H1 (cell line): ENCODE results near the gene CCSER2. TPM values are rescaled to one million over a fixed set of nuclear protein-coding genes. Genes with fewer than 3 reads are reported as not detected.

ENCODE experiments used
- CTCF ChIA-PET: fragments of 300-600 bp; sonication (Branson Sonifier 250); formaldehyde crosslinking; loops from one replicate; lab custom pipeline; 2021; ENCODE audit not compliant: partially characterized antibody; lab: Charles Lee
- POLR2A ChIA-PET: fragments of 300-600 bp; sonication (Branson Sonifier 250); formaldehyde crosslinking; loops from one replicate; lab custom pipeline; 2021; ENCODE audit warnings: inconsistent platforms; ENCODE audit not compliant: partially characterized antibody; lab: Charles Lee
- DNase-seq, 2 experiments: peaks; one replicate each; pipeline versions ENCODE4 v3.0.0 to v3.0.0-alpha.2; 2010 to 2022; ENCODE audit warnings: low spot score in 2 of 2, low read depth in 1 of 2, mixed read lengths in 1 of 2
- FAIRE-seq: peaks from 2 replicates; lab custom pipeline; 2011; peaks lifted over from hg19 to GRCh38; lab: Jason Lieb, UNC
- H2AFZ ChIP-seq: 2 replicates; pipeline ENCODE4 v1.8.1; 2012; ENCODE audit warnings: low read length, inconsistent platforms
- H2AK5ac ChIP-seq: 2 replicates; pipeline ENCODE4 v1.6.1; 2013; ENCODE audit warnings: low read depth, low read length
- H2BK120ac ChIP-seq: replicated peaks from 2 replicates; pipeline ENCODE3; 2013; ENCODE audit warnings: low read depth, low read length, inconsistent platforms
- H2BK12ac ChIP-seq: 2 replicates; pipeline ENCODE4 v1.6.1; 2013; ENCODE audit warnings: low read depth, low read length
- H2BK15ac ChIP-seq: 2 replicates; pipeline ENCODE4 v1.6.1; 2013; ENCODE audit warnings: low read length
- H2BK20ac ChIP-seq: 2 replicates; pipeline ENCODE4 v1.6.1; 2013; ENCODE audit warnings: low read length
- H2BK5ac ChIP-seq: 2 replicates; pipeline ENCODE4 v1.6.1; 2013; ENCODE audit warnings: low read depth, low read length
- H3K14ac ChIP-seq: 2 replicates; pipeline ENCODE4 v1.6.1; 2013; ENCODE audit warnings: inconsistent platforms; ENCODE audit not compliant: insufficient read length
- H3K18ac ChIP-seq: 2 replicates; pipeline ENCODE4 v1.6.1; 2013; ENCODE audit warnings: low read length; ENCODE audit errors: extremely low read depth
- H3K23ac ChIP-seq: 2 replicates; pipeline ENCODE4 v1.6.1; 2013; ENCODE audit warnings: inconsistent platforms; ENCODE audit not compliant: insufficient read length
- H3K23me2 ChIP-seq: 2 replicates; pipeline ENCODE4 v1.6.1; 2013; ENCODE audit warnings: low read depth, low read length
- H3K27ac ChIP-seq: 2 replicates; pipeline ENCODE4 v1.6.1; 2011; ENCODE audit warnings: low read depth, low read length, inconsistent platforms
- H3K27me3 ChIP-seq, 4 experiments: replicated peaks in 1 of 4; 1 replicate in 1 of 4; 2 replicates in 3 of 4; pipeline versions ENCODE4 v1.6.1 to v1.8.1; 2011 to 2013; ENCODE audit warnings: low read length in 3 of 4, mild to moderate bottlenecking in 3 of 4, inconsistent platforms in 2 of 4, mixed read lengths in 2 of 4, moderate library complexity in 1 of 4; ENCODE audit not compliant: control insufficient read depth in 3 of 4, insufficient read depth in 3 of 4; ENCODE audit errors: extremely low read depth in 1 of 4
- H3K36me3 ChIP-seq, 4 experiments: 2 replicates each; pipeline versions ENCODE4 v1.6.1 to v1.8.1; 2011 to 2013; ENCODE audit warnings: mild to moderate bottlenecking in 4 of 4, low read length in 3 of 4, moderate library complexity in 2 of 4, control low read depth in 1 of 4, inconsistent platforms in 1 of 4; ENCODE audit not compliant: insufficient read depth in 4 of 4, control insufficient read depth in 2 of 4
- H3K4ac ChIP-seq: replicated peaks from 2 replicates; pipeline ENCODE3; 2013; ENCODE audit warnings: low read length, low read depth, mixed read lengths, inconsistent platforms; ENCODE audit not compliant: insufficient read length
- H3K4me1 ChIP-seq, 4 experiments: replicated peaks in 1 of 4; 1 replicate in 1 of 4; 2 replicates in 3 of 4; pipeline versions ENCODE4 v1.6.1 to v1.8.1; 2011 to 2013; ENCODE audit warnings: low read length in 3 of 4, inconsistent platforms in 2 of 4, mixed read lengths in 1 of 4; ENCODE audit not compliant: insufficient read depth in 4 of 4, control insufficient read depth in 3 of 4
- H3K4me2 ChIP-seq, 2 experiments: 2 replicates each; pipeline versions ENCODE4 v1.6.1 to v1.8.1; 2011 to 2013; ENCODE audit warnings: low read depth in 2 of 2, low read length in 2 of 2, control low read depth in 1 of 2, inconsistent platforms in 1 of 2, mild to moderate bottlenecking in 1 of 2; ENCODE audit not compliant: insufficient read depth in 1 of 2
- H3K4me3 ChIP-seq, 4 experiments: fragments of 200-600, 300-600 bp in 1 of 4; sonication (generic), shearing (Covaris generic), sonication (Bioruptor Twin) in 1 of 4; 2 replicates each; pipeline versions ENCODE4 v1.5.1 to v1.8.1; 2011 to 2016; ENCODE audit warnings: low read length in 4 of 4, low read depth in 3 of 4, control low read depth in 2 of 4, inconsistent platforms in 2 of 4, mild to moderate bottlenecking in 2 of 4, mixed read lengths in 1 of 4, moderate library complexity in 1 of 4; ENCODE audit not compliant: insufficient read depth in 2 of 4; ENCODE audit errors: extremely low read depth in 1 of 4
- H3K56ac ChIP-seq: replicated peaks from 2 replicates; pipeline ENCODE3; 2013; ENCODE audit warnings: low read depth, mild to moderate bottlenecking, mixed read lengths, low read length, inconsistent platforms; ENCODE audit not compliant: insufficient read length
- H3K79me1 ChIP-seq: 2 replicates; pipeline ENCODE4 v1.6.1; 2013; ENCODE audit warnings: low read depth, low read length, control low read depth
- H3K79me2 ChIP-seq, 2 experiments: 2 replicates each; pipeline versions ENCODE4 v1.6.1 to v1.8.1; 2012 to 2013; ENCODE audit warnings: low read length in 2 of 2, mild to moderate bottlenecking in 2 of 2, inconsistent platforms in 1 of 2; ENCODE audit not compliant: insufficient read depth in 2 of 2, control insufficient read depth in 1 of 2
- H3K9ac ChIP-seq, 4 experiments: replicated peaks in 1 of 4; 1 replicate in 1 of 4; 2 replicates in 3 of 4; pipeline versions ENCODE4 v1.6.1 to v1.8.1; 2011 to 2013; ENCODE audit warnings: low read depth in 3 of 4, low read length in 3 of 4, control low read depth in 2 of 4, mild to moderate bottlenecking in 2 of 4, moderate library complexity in 2 of 4, inconsistent platforms in 1 of 4; ENCODE audit errors: extremely low read depth in 1 of 4
- H3K9me3 ChIP-seq, 2 experiments: 2 replicates each; pipeline versions ENCODE4 v1.6.1 to v1.8.1; 2012 to 2013; ENCODE audit warnings: mild to moderate bottlenecking in 2 of 2, moderate library complexity in 2 of 2, control low read depth in 1 of 2, inconsistent platforms in 1 of 2, low read depth in 1 of 2, low read length in 1 of 2, mixed read lengths in 1 of 2; ENCODE audit not compliant: insufficient read depth in 2 of 2
- H4K20me1 ChIP-seq, 2 experiments: replicated peaks in 1 of 2; 2 replicates each; pipeline versions ENCODE3 to v1.8.1; 2011 to 2013; ENCODE audit warnings: inconsistent platforms in 2 of 2, low read length in 2 of 2, mild to moderate bottlenecking in 1 of 2; ENCODE audit not compliant: insufficient read depth in 2 of 2, control insufficient read depth in 1 of 2
- H4K5ac ChIP-seq: 2 replicates; pipeline ENCODE4 v1.6.1; 2013; ENCODE audit warnings: low read length, low read depth, mixed read lengths, inconsistent platforms; ENCODE audit not compliant: insufficient read length
- H4K8ac ChIP-seq: 2 replicates; pipeline ENCODE4 v1.8.0; 2013; ENCODE audit warnings: mild to moderate bottlenecking, moderate library complexity, low read length, inconsistent platforms; ENCODE audit not compliant: insufficient read depth; ENCODE audit errors: extremely low read depth
- H4K91ac ChIP-seq: replicated peaks from 2 replicates; pipeline ENCODE3; 2013; ENCODE audit warnings: low read length, mixed read lengths, inconsistent platforms; ENCODE audit not compliant: insufficient read length
- CTCF ChIP-seq, 3 experiments: IDR thresholded peaks; 1 replicate in 2 of 3; 2 replicates in 1 of 3; pipeline versions ENCODE4 v1.5.1 to v1.6.1; 2011; ENCODE audit warnings: low read length in 3 of 3, mild to moderate bottlenecking in 3 of 3, inconsistent platforms in 2 of 3, low read depth in 1 of 3, moderate library complexity in 1 of 3; ENCODE audit not compliant: insufficient read depth in 1 of 3; ENCODE audit errors: control extremely low read depth in 1 of 3
- RAD21 ChIP-seq, 2 experiments: IDR thresholded peaks in 1 of 2; conservative IDR thresholded peaks in 1 of 2; 2 replicates each; pipeline ENCODE4 v1.6.1; 2011; ENCODE audit warnings: low read depth in 2 of 2, low read length in 2 of 2, improper control_type of control experiment in 1 of 2, inconsistent platforms in 1 of 2, mild to moderate bottlenecking in 1 of 2, moderate library complexity in 1 of 2
- WGBS, 2 experiments: shearing (Covaris generic) in 1 of 2; methylation state at CpG; one replicate each; pipeline versions ENCODE4 v1.1.6 to v1.1.7; 2013 to 2015; ENCODE audit warnings: low lambda C conversion rate in 2 of 2, mixed read lengths in 2 of 2, inconsistent platforms in 1 of 2, low coverage in 1 of 2, missing lambda C conversion rate in 1 of 2; ENCODE audit not compliant: insufficient replicate concordance in 2 of 2, insufficient coverage in 1 of 2, insufficient read length in 1 of 2; ENCODE audit errors: extremely low coverage in 1 of 2, missing lambda C conversion rate in 1 of 2; 5-methylcytosine and 5-hydroxymethylcytosine counted together
- polyA plus RNA-seq, 7 experiments: library from polyadenylated mRNA; depleted of rRNA in 3 of 7; stranded (reverse) in 5 of 7; unstranded in 2 of 7; fragments of >200 nt in 5 of 7; fragments of 200-250 nt in 2 of 7; gene quantifications; 1 replicate in 5 of 7; 2 replicates in 1 of 7; 4 replicates in 1 of 7; pipeline versions ENCODE4 v1.2.1 to v1.2.3, GENCODE V29; 2011 to 2013; ENCODE audit warnings: missing spikeins in 2 of 7, mixed read lengths in 2 of 7
- total RNA-seq: library from RNA; stranded (reverse); fragmentation: NEBNext Ultra II Directional; extraction: Animal tissue kit (Norgen Biotek cat#: 25700); gene quantifications from 2 replicates; pipeline ENCODE4 v1.2.1, GENCODE V29; 2021
- TF ChIP-seq, protein P1 (sequence below): IDR thresholded peaks from 2 replicates; pipeline ENCODE4 v1.6.1; 2011; ENCODE audit warnings: low read depth, mild to moderate bottlenecking, low read length; ENCODE audit not compliant: insufficient read depth

Gene CCSER2
- total and polyA plus RNA-seq, 2 of the 8 experiments (the other 6 are each of a cell fraction or from before 2014, with no cell fraction given): 6.9 to 30.5 TPM

- 0 out of 2 replicates have a peak overlapping the region, but pooled peaks have one; percentile 11 for H2BK12ac ChIP-seq
- H2AFZ ChIP-seq: no peak overlapping the region
- peaks cover 7 to 14% of the 10 kb centered on the region in 2 experiments; a peak in 3 of 4 replicates for H3K9me3 ChIP-seq
- H3K79me1 ChIP-seq: no peaks in the 10 kb centered on the region
- H2BK5ac ChIP-seq: peak overlapping the region; percentile 27; the same call in 1 of the 2 replicates
- peaks cover 0 to 9% (median 4%) of the 10 kb centered on the region in 4 experiments; a peak in 3 of 7 replicates for H3K4me1 ChIP-seq
- no peak overlapping the region for H4K5ac ChIP-seq
- H3K27ac ChIP-seq: no peak overlapping the region
- no peak overlapping the region for H4K8ac ChIP-seq
- no peak overlapping the region for H3K4me3 ChIP-seq
- no peak overlapping the region for H2BK20ac ChIP-seq
- no peaks in the 10 kb centered on the region for H3K23me2 ChIP-seq
- CTCF ChIA-PET: interaction anchor here (0.6 to 2.7 kb wide), 9 partner anchors 8 to 223 kb away, joined by 3 to 19 read pairs (median 3); no protein-coding TSS in a partner anchor
- no peaks in the 10 kb centered on the region for H3K79me2 ChIP-seq
- H3K36me3 ChIP-seq: no peaks in the 10 kb centered on the region; a peak in 1 of 8 replicates
- no peak overlapping the region for H3K4ac ChIP-seq
- no peak overlapping the region for H3K23ac ChIP-seq
- TF ChIP-seq CTCF (IDR thresholded peaks at IDR 0.05; ENCODE audit: control extremely low read depth in 1 of 3, insufficient read depth in 1 of 3, low read depth in 1 of 3, low read length in 3 of 3) (peak in 2 of 3 experiments; percentile 1 to 16; a peak in 2 of 4 replicates), RAD21 (IDR thresholded peaks at IDR 0.05 in 1 of 2, conservative IDR thresholded peaks at IDR 0.05 in 1 of 2; ENCODE audit: low read depth in 2 of 2, low read length in 2 of 2) (peak in 1 of 2 experiments; percentile 23; a peak in 2 of 4 replicates)
- TF ChIP-seq, protein P1, sequence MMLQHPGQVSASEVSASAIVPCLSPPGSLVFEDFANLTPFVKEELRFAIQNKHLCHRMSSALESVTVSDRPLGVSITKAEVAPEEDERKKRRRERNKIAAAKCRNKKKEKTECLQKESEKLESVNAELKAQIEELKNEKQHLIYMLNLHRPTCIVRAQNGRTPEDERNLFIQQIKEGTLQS: no peak
- TF ChIP-seq, all 59 proteins: peak for 2
- POLR2A ChIA-PET: interaction anchor here (0.8 kb wide), 1 partner anchor 9 kb away, joined by 3 read pairs; no protein-coding TSS in a partner anchor
- Histone ChIP-seq H3K4me2 (no peak overlapping the region), H4K91ac (no peak overlapping the region), H4K20me1 (no peaks in the 10 kb centered on the region), H3K14ac (no peak overlapping the region), H2BK120ac (no peak overlapping the region), H3K27me3 (no peaks in the 10 kb centered on the region), H2AK5ac (no peak overlapping the region), H2BK15ac (no peak overlapping the region), H3K18ac (no peak overlapping the region), H3K9ac (no peak overlapping the region), H3K56ac (no peak overlapping the region)
- DNase-seq: no peak
- FAIRE-seq: no peak
- 86% methylated on average over 9 of the region's 9 CpGs; no CpG with 5 or more reads in 1 of the 2 experiments for WGBS, 2 experiments
Observed at GRCh38 chr10:84522612-84523462, 194.4 kb downstream of the CCSER2 start.
